Measurements from ENCODE around the gene FAT1. TPM values are rescaled to one million over a fixed set of nuclear protein-coding genes. Genes with fewer than 3 reads are reported as not detected.

The FAT1 gene
- total RNA-seq, 6 experiments from 2014 or later, result 32.9 to 173 (median 69.7) TPM

- Histone ChIP-seq H3K36me3 (no peaks in the 10 kb centered on the region), H3K27me3 (no peaks in the 10 kb centered on the region), H3K27ac (no peak overlapping the region), H3K4me1 (no peaks in the 10 kb centered on the region), H3K9me3 (no peaks in the 10 kb centered on the region), H3K4me3 (no peak overlapping the region)
- ATAC-seq (no peak), DNase-seq (no peak)
- TF ChIP-seq CTCF (IDR thresholded peaks at IDR 0.05) (no peak), POLR2A (IDR thresholded peaks at IDR 0.05) (no peak)
- 81% methylated on average over 3 of the region's 3 CpGs for WGBS (ENCODE audit: insufficient coverage, low coverage, low lambda C conversion rate, missing lambda C conversion rate)
- intact Hi-C loops (cut with DNase I), result loop anchor here in 1 of 2 donors (10.0 kb wide), 1 partner anchor 256 kb away; no protein-coding TSS in a partner anchor
Measured at GRCh38 chr4:186560647-186561046, 163.0 kb downstream of the FAT1 start.

- Histone ChIP-seq H3K27ac (no peak overlapping the region), H3K27me3 (no peaks in the 10 kb centered on the region), H3K4me1 (peaks cover 0 to 8% (median 0%) of the 10 kb centered on the region in 4 donors), H3K9me3 (no peaks in the 10 kb centered on the region), H3K4me3 (no peak overlapping the region), H3K36me3 (no peaks in the 10 kb centered on the region)
- ATAC-seq (no peak), DNase-seq (no peak)
- WGBS (ENCODE audit: insufficient coverage, low coverage, low lambda C conversion rate, missing lambda C conversion rate), result 76% methylated on average over 3 of the region's 3 CpGs
- TF ChIP-seq POLR2A (IDR thresholded peaks at IDR 0.05) (no peak), CTCF (IDR thresholded peaks at IDR 0.05) (no peak)
- intact Hi-C loops (cut with DNase I), result no loop called here
Measured at GRCh38 chr4:186557486-186557885, 166.2 kb downstream of the FAT1 start.

DNA sequence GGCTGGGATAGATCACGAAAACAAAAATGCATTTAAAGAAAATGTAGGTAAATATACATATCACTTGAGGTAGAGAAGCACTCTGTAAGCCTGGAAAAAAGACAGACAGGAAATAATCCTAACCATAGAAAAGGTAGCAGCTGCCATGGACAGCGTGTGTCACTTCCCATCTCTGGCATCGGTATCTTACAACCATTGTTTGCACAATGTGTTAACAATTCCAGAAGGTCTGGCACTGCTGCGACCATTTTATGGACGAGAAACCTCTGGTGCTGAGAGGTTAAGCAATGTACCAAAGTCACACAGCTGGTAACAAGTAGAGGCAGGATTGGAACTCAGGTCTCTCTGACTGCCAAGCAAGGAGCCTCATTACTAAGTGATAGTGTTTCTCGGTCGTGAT lies 166.6 kb downstream of the FAT1 start:
- no peak overlapping the region for H3K27ac ChIP-seq
- intact Hi-C loops (cut with DNase I), result no loop called here
- H3K36me3 ChIP-seq, result no peaks in the 10 kb centered on the region
- H3K27me3 ChIP-seq, result no peaks in the 10 kb centered on the region
- H3K4me1 ChIP-seq, result peaks cover 0 to 8% (median 0%) of the 10 kb centered on the region in 4 donors
- DNase-seq, result no peak
- no peak overlapping the region for H3K4me3 ChIP-seq
- TF ChIP-seq POLR2A (IDR thresholded peaks at IDR 0.05) (no peak), CTCF (IDR thresholded peaks at IDR 0.05) (no peak)
- H3K9me3 ChIP-seq, result no peaks in the 10 kb centered on the region
- ATAC-seq, result no peak
- 40% methylated on average over 7 of the region's 7 CpGs for WGBS (ENCODE audit: insufficient coverage, low coverage, low lambda C conversion rate, missing lambda C conversion rate)

GRCh38 chr4:186554914-186555827 lies 168.5 kb downstream of the FAT1 start, which contains the start of gene MTNR1A:
Gene MTNR1A, minus strand, starts transcription at chr4:186555567. Its CDS starts 202 bp downstream, at chr4:186555365.
- Histone ChIP-seq H3K27me3 (no peaks in the 10 kb centered on the region), H3K9me3 (no peaks in the 10 kb centered on the region), H3K4me1 (peaks cover 0 to 8% (median 0%) of the 10 kb centered on the region in 4 donors), H3K27ac (no peak within 1 kb of the TSS), H3K4me3 (peak within 1 kb of the TSS in 1 of 3 donors; percentile 7), H3K36me3 (no peaks in the 10 kb centered on the region)
- ATAC-seq (peak in 1 of 4 donors; percentile 33), DNase-seq (no peak)
- TF ChIP-seq CTCF (IDR thresholded peaks at IDR 0.05), result no peak
- TF ChIP-seq POLR2A (IDR thresholded peaks at IDR 0.05), result no peak
- intact Hi-C loops (cut with DNase I), result no loop called here
- 3% methylated on average over 20 of the region's 91 CpGs for WGBS (ENCODE audit: insufficient coverage, low coverage, low lambda C conversion rate, missing lambda C conversion rate)

All from right lobe of liver (tissue), 6 donors.